ENCODE measurements around the gene PHACTR3.

The PHACTR3 gene

GRCh38 chr20:59575216-59575615 lies 29.1 kb upstream of the PHACTR3 start:
- DNase-seq, result no peak

GRCh38 chr20:59575653-59576052 lies 28.7 kb upstream of the PHACTR3 start:
- no peak for DNase-seq

DNA sequence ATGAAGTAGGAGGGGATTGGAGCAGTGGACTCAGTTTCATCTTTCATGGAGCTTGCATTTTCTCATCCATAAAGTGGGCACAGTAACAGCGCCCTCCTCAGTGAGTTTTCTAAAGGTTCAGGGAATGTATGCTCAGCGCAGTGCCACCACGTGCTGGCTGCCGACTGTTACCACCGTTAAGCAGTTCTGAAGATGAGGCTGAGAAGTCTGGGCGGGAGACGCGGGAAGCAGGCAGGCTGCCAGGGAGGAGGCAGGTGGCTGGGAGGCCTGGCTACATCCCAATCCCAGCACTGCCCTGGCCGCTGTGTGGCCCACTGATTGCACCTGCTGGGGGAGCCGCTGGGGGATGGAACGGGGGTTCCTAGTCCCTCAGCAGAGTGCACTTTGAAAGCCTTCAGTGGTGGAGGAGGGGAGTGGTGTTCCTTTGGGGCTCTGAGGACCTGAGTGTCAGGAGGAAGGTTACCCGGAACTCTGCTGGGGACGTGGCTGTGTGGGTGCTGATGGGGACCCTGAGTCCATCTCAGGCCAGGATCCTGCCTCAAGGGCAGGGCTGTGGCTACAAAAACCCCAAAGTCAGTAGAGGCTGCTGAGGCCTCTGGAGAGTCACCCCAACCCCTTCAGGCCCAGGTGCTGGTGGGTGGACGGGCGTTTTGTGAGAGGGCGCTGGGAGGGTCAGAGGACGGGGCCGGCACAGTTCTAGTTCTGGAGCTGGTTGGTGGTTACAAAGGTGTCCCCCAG lies 28.0 kb upstream of the PHACTR3 start:
- no peak for DNase-seq

- DNase-seq, result no peak
Measured at GRCh38 chr20:59577037-59577808, 27.1 kb upstream of the PHACTR3 start.

DNA sequence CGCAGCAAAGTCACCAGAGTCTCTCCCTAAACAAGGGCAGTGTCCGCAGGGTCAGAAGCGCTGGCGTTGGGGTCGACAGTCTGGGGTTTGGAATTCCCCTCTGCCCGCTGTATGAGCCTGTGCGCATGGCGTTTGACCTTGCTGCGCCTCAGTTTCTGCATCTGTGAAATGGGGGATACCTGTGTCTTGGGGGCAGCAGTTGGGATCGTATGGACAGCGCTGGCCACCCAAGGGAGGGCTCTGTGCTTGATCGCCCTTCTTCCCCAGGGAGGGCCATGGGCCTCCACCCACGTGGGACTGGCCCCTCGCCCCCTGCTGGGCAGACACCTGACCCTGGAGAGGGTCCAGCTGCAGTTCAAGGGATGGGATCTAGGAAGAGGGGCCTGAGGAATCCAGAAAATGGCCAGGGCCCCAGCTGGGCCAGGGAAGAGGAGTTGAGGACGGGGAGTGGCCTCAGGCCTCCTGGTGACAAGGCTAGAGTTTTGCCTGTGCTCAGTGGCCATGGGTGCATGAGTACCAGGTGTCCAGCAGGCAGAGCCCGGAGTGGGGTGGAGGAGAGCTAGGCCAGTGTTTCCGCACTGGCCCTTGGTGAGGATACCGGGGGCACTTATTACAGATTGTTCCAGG lies 26.4 kb upstream of the PHACTR3 start:
- no peak for DNase-seq

DNA sequence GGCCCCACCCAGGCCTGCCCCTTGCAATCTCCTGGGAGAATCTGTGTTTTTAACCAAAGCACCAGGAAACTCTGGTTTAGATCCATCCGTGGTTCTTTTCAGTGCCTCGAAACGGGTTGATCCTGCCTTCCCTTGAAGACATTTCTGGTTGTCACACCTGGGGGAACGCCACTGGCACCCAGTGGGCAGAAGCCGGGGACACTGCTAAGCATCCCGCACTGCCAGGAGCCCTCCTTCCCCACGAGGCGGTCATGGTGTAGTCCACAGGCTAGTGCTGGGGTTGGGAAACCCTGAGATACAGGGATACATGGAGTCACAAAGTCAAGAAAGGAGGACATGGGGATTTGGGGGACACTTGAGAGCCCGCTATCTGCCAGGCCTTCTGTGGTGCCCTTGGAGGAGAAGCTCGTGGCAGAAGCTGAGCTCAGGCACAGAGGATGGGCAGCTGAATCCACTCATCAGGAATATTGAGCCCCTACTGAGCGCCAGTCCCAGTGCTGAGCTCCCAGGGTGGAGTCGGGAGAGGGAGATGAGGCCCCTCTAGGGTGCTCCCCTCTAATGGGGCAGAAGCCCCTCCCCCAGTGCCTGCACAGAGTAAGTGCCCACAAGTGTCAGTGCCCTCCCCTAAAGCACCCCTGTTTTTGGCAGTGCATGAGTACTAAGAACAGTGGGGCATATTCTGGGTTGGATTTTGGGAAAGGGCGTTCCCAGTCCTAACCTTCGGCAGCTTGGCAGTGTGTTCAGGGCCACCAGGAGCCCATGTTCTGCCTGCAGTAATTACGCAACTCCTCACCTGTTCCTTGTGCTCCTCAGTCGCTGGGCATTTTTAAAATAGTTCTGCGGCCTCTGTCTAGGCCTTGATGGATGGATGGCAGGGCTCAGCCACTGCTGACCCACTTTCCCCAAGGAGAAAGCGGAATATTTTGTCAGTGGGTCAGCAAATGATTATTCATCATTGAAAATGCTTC lies 25.6 kb upstream of the PHACTR3 start:
- no peak for DNase-seq

GRCh38 chr20:59579404-59580145 lies 24.8 kb upstream of the PHACTR3 start:
- no peak for DNase-seq

- no peak for DNase-seq
Measured at GRCh38 chr20:59580146-59580946, 24.0 kb upstream of the PHACTR3 start.

- no peak for DNase-seq
Measured at GRCh38 chr20:59580991-59581401, 23.3 kb upstream of the PHACTR3 start.

DNA sequence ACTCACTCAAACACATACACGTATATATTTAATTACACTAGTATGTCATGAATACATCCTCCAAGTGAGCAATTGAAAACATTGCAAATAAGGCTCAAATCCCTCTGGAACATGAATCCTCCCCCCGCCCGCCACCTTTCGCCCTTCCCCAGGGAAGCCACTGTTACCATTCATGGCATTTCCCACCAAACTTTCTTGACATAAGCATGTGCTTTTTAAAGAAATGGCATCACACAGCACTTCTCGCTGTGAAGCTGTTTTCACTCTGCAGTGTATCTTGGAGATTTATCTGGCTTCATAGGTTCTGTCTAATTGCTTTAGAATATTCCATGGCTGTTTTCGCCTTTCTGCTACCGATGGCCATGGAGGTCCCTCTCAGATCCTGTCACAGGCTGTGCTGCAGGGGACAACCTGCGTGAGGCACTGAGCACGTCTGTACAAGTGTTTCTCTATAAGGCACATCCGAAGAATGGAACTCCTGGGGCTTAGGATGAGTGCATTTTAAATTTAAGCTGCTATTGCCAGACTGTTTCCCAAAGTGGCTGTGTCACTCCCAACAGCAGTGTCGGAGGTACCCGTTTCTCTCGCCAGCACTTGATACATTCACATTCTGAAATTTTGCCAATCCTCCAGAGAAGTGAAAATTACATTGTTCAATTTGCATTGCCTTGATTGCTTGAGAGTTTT lies 22.2 kb upstream of the PHACTR3 start:
- DNase-seq, result no peak

DNA sequence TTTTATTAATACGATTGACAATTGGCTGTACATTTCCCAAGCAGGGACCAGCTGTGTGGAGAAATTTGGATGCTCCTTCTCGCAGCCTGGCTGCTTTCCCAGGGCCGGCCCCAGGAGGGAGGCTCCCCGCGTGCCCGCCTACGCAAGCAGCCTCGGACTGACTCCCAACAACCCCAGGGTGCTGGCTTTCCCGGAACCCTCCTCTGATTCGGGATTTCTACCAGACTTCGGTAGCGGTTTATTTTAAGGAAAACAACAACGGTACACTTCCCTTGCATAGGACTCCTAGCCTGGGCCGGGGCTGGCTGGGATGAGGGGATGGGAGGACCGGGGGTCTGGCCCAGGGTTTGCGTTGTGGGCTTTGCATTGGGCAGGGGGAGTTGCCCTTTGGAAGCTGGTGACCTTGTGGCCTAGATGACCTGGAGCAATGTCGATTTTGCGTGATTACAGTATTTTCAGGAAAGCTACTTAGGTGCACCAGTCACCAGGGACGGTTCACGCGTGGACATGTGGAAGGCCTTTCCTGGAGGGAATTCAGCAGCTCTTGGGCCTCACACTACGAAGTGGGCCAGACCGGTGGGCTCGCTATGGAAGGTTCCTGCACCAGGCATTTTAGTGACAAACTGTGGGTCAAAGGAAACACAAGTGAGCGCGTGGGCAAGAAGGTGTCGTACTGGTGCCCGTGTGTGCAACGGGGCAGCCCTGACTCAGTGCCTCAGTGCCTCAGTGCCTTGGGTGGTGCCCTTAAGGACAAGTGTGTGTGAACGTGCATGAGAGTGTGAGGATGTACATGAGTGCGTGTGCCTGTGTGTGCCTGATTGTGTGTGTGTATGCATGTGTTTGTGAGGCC lies 20.7 kb upstream of the PHACTR3 start:
- no peak for DNase-seq

GRCh38 chr20:59584278-59584925 lies 19.9 kb upstream of the PHACTR3 start:
- DNase-seq, result no peak

DNA sequence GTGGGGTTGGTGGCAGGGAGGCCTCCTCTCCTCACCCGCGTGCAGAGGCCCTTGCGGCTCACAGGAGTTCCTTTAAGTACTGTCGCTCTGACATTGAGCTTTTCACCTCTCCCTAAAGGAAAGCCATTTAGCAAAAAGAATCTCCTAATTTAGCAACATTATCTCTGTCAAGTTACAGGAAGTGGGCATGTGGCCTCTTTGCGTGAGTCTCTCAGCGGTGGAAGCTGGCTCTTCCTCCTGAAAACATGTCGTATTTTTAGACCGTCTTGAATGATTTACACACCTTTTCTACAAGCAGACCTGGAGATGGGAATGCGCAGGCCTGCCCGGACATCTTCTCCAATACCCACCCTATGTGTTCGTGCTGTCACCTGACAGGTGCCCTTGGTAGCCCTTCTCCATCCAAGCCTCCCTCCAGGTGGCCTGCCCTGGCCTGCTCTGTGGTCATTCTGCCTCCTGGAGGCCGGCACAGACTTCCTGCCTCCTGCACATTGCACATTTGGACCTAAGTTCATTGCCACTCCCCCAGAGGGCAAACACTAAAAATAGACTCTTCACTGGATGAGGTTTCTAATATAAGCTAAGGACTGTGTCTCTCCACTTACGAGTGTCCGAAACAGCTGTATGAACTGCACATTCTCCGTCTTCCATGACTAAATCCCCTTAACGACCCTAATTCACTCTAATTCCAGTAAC lies 18.5 kb upstream of the PHACTR3 start:
- no peak for DNase-seq

GRCh38 chr20:59586613-59587012 lies 17.7 kb upstream of the PHACTR3 start:
- DNase-seq, result no peak

DNA sequence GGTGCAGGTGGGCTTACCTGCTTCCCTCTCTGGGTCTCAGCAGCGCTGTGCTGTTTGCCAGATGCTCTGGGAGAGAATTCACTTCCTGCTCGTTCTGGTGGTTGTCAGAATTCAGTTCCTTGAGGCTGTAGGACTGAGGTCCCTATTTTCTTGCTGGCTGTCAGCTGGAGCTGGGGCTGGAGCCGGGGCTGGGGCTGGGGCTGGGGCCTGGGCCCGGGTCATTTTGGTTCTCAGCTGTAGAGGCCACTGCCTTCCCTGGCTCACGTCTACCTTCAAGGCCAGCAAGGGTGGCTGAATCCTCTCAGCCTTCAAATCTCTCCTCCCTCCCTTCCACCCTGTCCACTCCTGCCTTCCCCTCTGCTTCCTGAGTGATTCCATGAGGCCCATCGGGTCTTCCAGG lies 16.8 kb upstream of the PHACTR3 start:
- DNase-seq, result no peak

- no peak for DNase-seq
Measured at GRCh38 chr20:59588236-59588855, 16.0 kb upstream of the PHACTR3 start.

DNA sequence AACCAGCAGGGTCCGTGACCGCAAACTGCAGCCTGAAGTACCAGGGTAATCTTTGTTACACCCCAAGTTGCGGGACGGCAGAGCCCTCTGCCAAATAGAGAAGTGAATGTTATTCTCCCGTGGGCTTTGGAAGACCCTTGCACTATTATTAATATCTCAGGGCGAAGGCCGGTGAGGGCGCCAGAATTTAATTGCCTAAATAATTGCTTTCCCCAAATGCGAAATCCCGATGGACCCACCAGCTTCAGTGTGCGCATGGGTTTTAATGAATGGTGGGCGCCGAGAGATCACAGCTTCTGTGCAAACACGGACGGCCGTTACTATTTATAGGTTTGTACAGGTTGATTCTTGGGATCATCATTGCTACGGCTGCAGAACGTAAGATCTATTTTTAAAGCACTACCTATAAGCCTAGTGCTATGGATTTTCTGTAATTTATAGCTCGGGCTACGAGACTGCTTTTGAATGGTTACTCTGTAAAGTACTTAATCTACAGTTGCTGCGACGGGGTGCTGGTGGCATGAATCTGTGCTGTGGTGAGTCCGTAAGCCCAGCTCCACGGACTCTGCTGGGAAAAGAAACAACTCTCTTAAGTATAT lies 15.2 kb upstream of the PHACTR3 start:
- no peak for DNase-seq
